Measurements from ENCODE around the gene RPL36. TPM values are rescaled to one million over a fixed set of nuclear protein-coding genes. Genes with fewer than 3 reads are reported as not detected.

RPL36 gene
- total and polyA plus RNA-seq, 2 of the 8 experiments (the other 6 are each of a cell fraction or from before 2014, with no cell fraction given) = 951 to 1,075 TPM

DNA sequence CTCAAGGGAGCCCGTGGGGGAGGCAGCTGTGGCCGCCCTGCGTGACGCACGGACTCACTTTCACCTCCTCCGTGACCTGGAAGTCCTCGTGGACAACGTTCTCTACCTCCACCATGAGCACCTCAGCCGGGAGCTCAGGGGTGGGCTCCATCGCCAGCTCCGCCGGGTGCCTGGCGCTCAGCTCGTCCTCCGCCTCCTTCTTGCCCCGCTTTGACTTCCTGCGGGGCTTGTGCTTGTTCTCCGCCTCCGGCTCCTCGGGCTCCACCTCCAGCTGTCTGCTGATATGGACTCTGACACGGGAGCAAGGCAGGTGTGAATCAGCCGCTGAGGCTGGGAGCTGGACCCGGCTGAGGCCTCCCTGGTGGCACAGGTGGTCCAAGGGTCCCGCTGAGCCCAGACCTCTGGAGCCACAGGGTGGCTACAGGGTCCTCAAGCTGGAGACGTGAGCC lies 21.6 kb downstream of the RPL36 start:
- WGBS, 2 experiments (ENCODE audit: extremely low coverage in 1 of 2, insufficient coverage in 1 of 2, insufficient read length in 1 of 2, insufficient replicate concordance in 2 of 2, low coverage in 1 of 2, low lambda C conversion rate in 2 of 2, missing lambda C conversion rate in 1 of 2) = 90% methylated on average over 18 of the region's 25 CpGs; no CpG with 5 or more reads in 1 of the 2 experiments
- H3K4me1 ChIP-seq (replicated peaks in 1 of 4; ENCODE audit: control insufficient read depth in 3 of 4, insufficient read depth in 4 of 4, low read length in 3 of 4) = no peaks in the 10 kb centered on the region
- peaks cover 5% of the 10 kb centered on the region; the same call in 1 of the 2 replicates for H3K79me1 ChIP-seq (ENCODE audit: low read depth, low read length)
- no peak overlapping the region for H4K8ac ChIP-seq (ENCODE audit: extremely low read depth, insufficient read depth, low read length)
- no peak overlapping the region for H2BK12ac ChIP-seq (ENCODE audit: low read depth, low read length)
- no peak overlapping the region for H3K27ac ChIP-seq (ENCODE audit: low read depth, low read length)
- H2AK5ac ChIP-seq (ENCODE audit: low read depth, low read length) = no peak overlapping the region
- no peaks in the 10 kb centered on the region for H3K27me3 ChIP-seq (replicated peaks in 1 of 4; ENCODE audit: control insufficient read depth in 3 of 4, extremely low read depth in 1 of 4, insufficient read depth in 3 of 4, low read length in 3 of 4)
- FAIRE-seq = no peak
- POLR2A ChIA-PET (ENCODE audit: partially characterized antibody) = interaction anchor here (0.7 to 22.4 kb wide), 8 partner anchors 7 to 89 kb away, joined by 3 to 620 read pairs (median 4); partner anchors contain the start of genes CATSPERD, DUS3L, LONP1 and RPL36
- peaks cover 7 to 24% of the 10 kb centered on the region in 2 experiments for H4K20me1 ChIP-seq (replicated peaks in 1 of 2; ENCODE audit: control insufficient read depth in 1 of 2, insufficient read depth in 2 of 2, low read length in 2 of 2)
- H3K79me2 ChIP-seq (ENCODE audit: control insufficient read depth in 1 of 2, insufficient read depth in 2 of 2, low read length in 2 of 2) = peaks cover 8 to 20% of the 10 kb centered on the region in 2 experiments
- H3K14ac ChIP-seq (ENCODE audit: insufficient read length) = no peak overlapping the region
- no peak overlapping the region for H2BK5ac ChIP-seq (ENCODE audit: low read depth, low read length)
- H3K9me3 ChIP-seq (ENCODE audit: insufficient read depth in 2 of 2, low read depth in 1 of 2, low read length in 1 of 2) = no peaks in the 10 kb centered on the region
- H3K4me3 ChIP-seq (ENCODE audit: extremely low read depth in 1 of 4, insufficient read depth in 2 of 4, low read depth in 3 of 4, low read length in 4 of 4) = no peak overlapping the region
- no peak overlapping the region for H3K18ac ChIP-seq (ENCODE audit: extremely low read depth, low read length)
- H3K56ac ChIP-seq (replicated peaks; ENCODE audit: insufficient read length, low read depth, low read length) = no peak overlapping the region
- no peak overlapping the region for H2BK120ac ChIP-seq (replicated peaks; ENCODE audit: low read depth, low read length)
- no peak overlapping the region for H3K4ac ChIP-seq (replicated peaks; ENCODE audit: insufficient read length, low read depth, low read length)
- H2BK15ac ChIP-seq (ENCODE audit: low read length) = no peak overlapping the region
- H3K23me2 ChIP-seq (ENCODE audit: low read depth, low read length) = no peaks in the 10 kb centered on the region
- H4K91ac ChIP-seq (replicated peaks; ENCODE audit: insufficient read length, low read length) = no peak overlapping the region
- H3K36me3 ChIP-seq (ENCODE audit: control insufficient read depth in 2 of 4, insufficient read depth in 4 of 4, low read length in 3 of 4) = peaks cover 36 to 61% (median 55%) of the 10 kb centered on the region in 4 experiments
- H3K23ac ChIP-seq (ENCODE audit: insufficient read length) = no peak overlapping the region
- H2AFZ ChIP-seq (ENCODE audit: low read length) = no peak overlapping the region
- H2BK20ac ChIP-seq (ENCODE audit: low read length) = no peak overlapping the region
- H3K4me2 ChIP-seq (ENCODE audit: insufficient read depth in 1 of 2, low read depth in 2 of 2, low read length in 2 of 2) = no peak overlapping the region
- no peak overlapping the region for H4K5ac ChIP-seq (ENCODE audit: insufficient read length, low read depth, low read length)
- no peak for DNase-seq (ENCODE audit: low read depth in 1 of 2, low spot score in 2 of 2)
- no peak overlapping the region for H3K9ac ChIP-seq (replicated peaks in 1 of 4; ENCODE audit: extremely low read depth in 1 of 4, low read depth in 3 of 4, low read length in 3 of 4)
- CTCF ChIA-PET (ENCODE audit: partially characterized antibody) = interaction anchor here (1.3 to 2.4 kb wide), 4 partner anchors 10 to 83 kb away, joined by 3 to 9 read pairs (median 6); partner anchors contain the start of genes CATSPERD and RPL36
- TF ChIP-seq YY1 (IDR thresholded peaks at IDR 0.05; ENCODE audit: low read depth, low read length) (no peak), TCF12 (IDR thresholded peaks at IDR 0.05; ENCODE audit: low read depth, low read length) (no peak), MAFK (IDR thresholded peaks at IDR 0.05; ENCODE audit: low read depth, low read length) (no peak), CBX8 (IDR thresholded peaks at IDR 0.05; ENCODE audit: borderline replicate concordance, low read depth, low read length) (no peak), SP1 (IDR thresholded peaks at IDR 0.05; ENCODE audit: low read depth, low read length) (no peak), RNF2 (IDR thresholded peaks at IDR 0.05; ENCODE audit: borderline replicate concordance, low read depth, low read length, missing control alignments, poor library complexity, severe bottlenecking) (no peak), RBBP5 (IDR thresholded peaks at IDR 0.05; ENCODE audit: borderline replicate concordance, low read depth, low read length) (no peak), ZNF274 (IDR thresholded peaks at IDR 0.05; ENCODE audit: borderline replicate concordance, extremely low read depth, low read length) (no peak)
- TF ChIP-seq, protein P1, sequence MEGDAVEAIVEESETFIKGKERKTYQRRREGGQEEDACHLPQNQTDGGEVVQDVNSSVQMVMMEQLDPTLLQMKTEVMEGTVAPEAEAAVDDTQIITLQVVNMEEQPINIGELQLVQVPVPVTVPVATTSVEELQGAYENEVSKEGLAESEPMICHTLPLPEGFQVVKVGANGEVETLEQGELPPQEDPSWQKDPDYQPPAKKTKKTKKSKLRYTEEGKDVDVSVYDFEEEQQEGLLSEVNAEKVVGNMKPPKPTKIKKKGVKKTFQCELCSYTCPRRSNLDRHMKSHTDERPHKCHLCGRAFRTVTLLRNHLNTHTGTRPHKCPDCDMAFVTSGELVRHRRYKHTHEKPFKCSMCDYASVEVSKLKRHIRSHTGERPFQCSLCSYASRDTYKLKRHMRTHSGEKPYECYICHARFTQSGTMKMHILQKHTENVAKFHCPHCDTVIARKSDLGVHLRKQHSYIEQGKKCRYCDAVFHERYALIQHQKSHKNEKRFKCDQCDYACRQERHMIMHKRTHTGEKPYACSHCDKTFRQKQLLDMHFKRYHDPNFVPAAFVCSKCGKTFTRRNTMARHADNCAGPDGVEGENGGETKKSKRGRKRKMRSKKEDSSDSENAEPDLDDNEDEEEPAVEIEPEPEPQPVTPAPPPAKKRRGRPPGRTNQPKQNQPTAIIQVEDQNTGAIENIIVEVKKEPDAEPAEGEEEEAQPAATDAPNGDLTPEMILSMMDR (IDR thresholded peaks at IDR 0.05; ENCODE audit: control extremely low read depth in 1 of 3, insufficient read depth in 1 of 3, low read depth in 1 of 3, low read length in 3 of 3) = no peak
- TF ChIP-seq, protein P2, sequence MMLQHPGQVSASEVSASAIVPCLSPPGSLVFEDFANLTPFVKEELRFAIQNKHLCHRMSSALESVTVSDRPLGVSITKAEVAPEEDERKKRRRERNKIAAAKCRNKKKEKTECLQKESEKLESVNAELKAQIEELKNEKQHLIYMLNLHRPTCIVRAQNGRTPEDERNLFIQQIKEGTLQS (IDR thresholded peaks at IDR 0.05; ENCODE audit: insufficient read depth, low read depth, low read length) = no peak
